Lower lobe of right lung (tissue), 2 donors: ENCODE data around the gene NCBP3. TPM values are rescaled to one million over a fixed set of nuclear protein-coding genes. Genes with fewer than 3 reads are reported as not detected.
A peak's percentile ranks its signal among the peaks of the same experiment; 100 is the strongest.

Experiments
- ATAC-seq, 2 donors: fragments of 200-7000 bp; cut with Tn5 transposase; one replicate each; pipeline ENCODE4 v1.9.1; 2020 to 2022; ENCODE audit warnings: mild to moderate bottlenecking in 2 of 2, moderate library complexity in 2 of 2
- DNase-seq: peaks from one replicate; pipeline ENCODE4 v3.0.0-alpha.2; 2020
- H3K27ac ChIP-seq: fragments of 200-600 bp; one replicate; pipeline ENCODE4 v1.8.0; 2022
- H3K27me3 ChIP-seq: fragments of 200-600 bp; one replicate; pipeline ENCODE4 v1.8.0; 2022; ENCODE audit warnings: low read depth
- H3K36me3 ChIP-seq: fragments of 200-600 bp; one replicate; pipeline ENCODE4 v1.8.0; 2022; ENCODE audit warnings: mild to moderate bottlenecking
- H3K4me1 ChIP-seq: fragments of 200-600 bp; one replicate; pipeline ENCODE4 v1.8.0; 2022
- H3K4me3 ChIP-seq: fragments of 200-600 bp; one replicate; pipeline ENCODE4 v1.8.0; 2022; ENCODE audit warnings: mild to moderate bottlenecking
- H3K9me3 ChIP-seq: fragments of 200-600 bp; one replicate; pipeline ENCODE4 v1.8.0; 2022
- CTCF ChIP-seq: fragments of 200-600 bp; IDR thresholded peaks from one replicate; pipeline ENCODE4 v1.8.0; 2022; ENCODE audit warnings: antibody characterized with exemption, mild to moderate bottlenecking
- intact Hi-C: fragments of 100-400 bp; cut with DNase I; formaldehyde crosslinking; loops from one replicate; pipeline ENCODE4 v1.11.0; 2022
- total RNA-seq: library from RNA; stranded (reverse); fragmentation: NEBNext Ultra II Directional; extraction: Animal tissue kit (Norgen Biotek cat#: 25700); gene quantifications from one replicate; pipeline ENCODE4 v1.2.1, GENCODE V29; 2021
- donor health status: DM: no; HTN: yes; CAD: no; lungs with severe emphysema.

Gene NCBP3
- total RNA-seq, 1 donor from 2014 or later: 40.3 TPM

GRCh38 chr17:3761918-3762380 lies 84.1 kb downstream of the NCBP3 start:
- ATAC-seq (no peak), DNase-seq (no peak)
- Histone ChIP-seq H3K27me3 (no peaks in the 10 kb centered on the region), H3K4me3 (no peak overlapping the region), H3K27ac (no peak overlapping the region), H3K9me3 (peaks cover 4% of the 10 kb centered on the region), H3K36me3 (no peaks in the 10 kb centered on the region), H3K4me1 (no peaks in the 10 kb centered on the region)
- intact Hi-C loops: no loop called here
- no peak for TF ChIP-seq CTCF

- Histone ChIP-seq H3K4me1 (no peaks in the 10 kb centered on the region), H3K9me3 (peaks cover 4% of the 10 kb centered on the region), H3K36me3 (no peaks in the 10 kb centered on the region), H3K27me3 (no peaks in the 10 kb centered on the region), H3K27ac (no peak overlapping the region), H3K4me3 (no peak overlapping the region)
- intact Hi-C loops: no loop called here
- ATAC-seq (no peak), DNase-seq (no peak)
- no peak for TF ChIP-seq CTCF
These were observed 84.8 kb downstream of the NCBP3 start for GRCh38 chr17:3761036-3761917.

- DNase-seq (no peak), ATAC-seq (no peak)
- intact Hi-C loops: no loop called here
- peaks cover 4% of the 10 kb centered on the region for H3K9me3 ChIP-seq
- H3K27me3 ChIP-seq: no peaks in the 10 kb centered on the region
- TF ChIP-seq CTCF: no peak
- no peaks in the 10 kb centered on the region for H3K4me1 ChIP-seq
- H3K27ac ChIP-seq: no peak overlapping the region
- no peaks in the 10 kb centered on the region for H3K36me3 ChIP-seq
- no peak overlapping the region for H3K4me3 ChIP-seq
These were observed 86.3 kb downstream of the NCBP3 start for GRCh38 chr17:3759597-3760216.

GRCh38 chr17:3755335-3756030 lies 90.6 kb downstream of the NCBP3 start:
- Histone ChIP-seq H3K4me1 (no peaks in the 10 kb centered on the region), H3K36me3 (no peaks in the 10 kb centered on the region), H3K9me3 (peaks cover 4% of the 10 kb centered on the region), H3K27ac (peak overlapping the region; percentile 75), H3K4me3 (peak overlapping the region; percentile 53), H3K27me3 (no peaks in the 10 kb centered on the region)
- ATAC-seq: no peak
- DNase-seq: no peak
- intact Hi-C loops: no loop called here
- TF ChIP-seq CTCF: no peak

- H3K4me3 ChIP-seq: peak overlapping the region; percentile 53
- peak overlapping the region; percentile 75 for H3K27ac ChIP-seq
- H3K9me3 ChIP-seq: no peaks in the 10 kb centered on the region
- intact Hi-C loops: no loop called here
- DNase-seq: peak; percentile 93
- TF ChIP-seq CTCF: no peak
- H3K27me3 ChIP-seq: no peaks in the 10 kb centered on the region
- peak; percentile 97 for ATAC-seq
- no peaks in the 10 kb centered on the region for H3K4me1 ChIP-seq
- H3K36me3 ChIP-seq: no peaks in the 10 kb centered on the region
These were observed 91.3 kb downstream of the NCBP3 start for GRCh38 chr17:3754458-3755334.
